ENCODE results near the gene CRHR1.

Gene CRHR1

DNA sequence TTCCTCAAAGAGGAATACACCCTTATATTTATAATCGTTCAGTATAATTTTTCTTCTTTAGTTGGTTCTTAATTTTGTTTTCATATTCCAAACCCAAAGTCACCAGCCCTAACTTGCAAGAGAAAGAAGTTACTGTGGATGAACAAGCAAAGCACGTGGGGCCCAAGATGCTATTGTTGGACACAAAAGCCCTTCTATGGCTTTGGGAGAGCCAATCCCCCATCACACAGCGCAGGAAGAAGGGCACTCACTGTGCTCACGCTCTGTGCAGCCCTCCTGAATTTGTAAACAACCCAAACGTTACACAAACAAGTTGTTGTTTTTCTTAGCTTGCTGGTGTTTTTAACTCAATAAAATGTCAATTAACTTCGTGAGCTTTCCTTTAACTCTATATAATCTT lies 83.1 kb downstream of the CRHR1 start:
- no peak for DNase-seq (ENCODE audit: low read depth in 2 of 2)

GRCh38 chr17:45867702-45868101 lies 83.6 kb downstream of the CRHR1 start:
- no peak for DNase-seq (ENCODE audit: low read depth in 2 of 2)

DNA sequence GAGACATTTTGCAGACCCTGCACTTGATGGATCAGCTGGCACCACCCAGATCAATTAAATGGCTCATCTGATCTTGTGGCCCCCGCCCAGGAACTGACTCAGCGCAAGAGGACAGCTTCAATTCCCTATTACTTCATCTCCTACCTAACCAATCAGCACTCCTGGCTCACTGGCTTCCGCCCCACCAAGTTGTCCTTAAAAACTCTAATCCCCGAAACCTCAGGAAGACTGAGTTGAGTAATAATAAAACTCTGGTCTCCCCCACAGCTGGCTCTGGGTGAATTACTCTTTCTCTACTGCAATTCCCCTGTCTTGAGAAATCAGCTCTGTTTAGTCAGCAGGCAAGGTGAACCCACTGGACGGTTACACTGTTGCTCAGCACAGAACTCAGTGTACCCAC lies 84.2 kb downstream of the CRHR1 start:
- DNase-seq (ENCODE audit: low read depth in 2 of 2), result no peak

GRCh38 chr17:45869676-45870341 lies 85.7 kb downstream of the CRHR1 start:
- DNase-seq (ENCODE audit: low read depth in 2 of 2), result no peak

DNA sequence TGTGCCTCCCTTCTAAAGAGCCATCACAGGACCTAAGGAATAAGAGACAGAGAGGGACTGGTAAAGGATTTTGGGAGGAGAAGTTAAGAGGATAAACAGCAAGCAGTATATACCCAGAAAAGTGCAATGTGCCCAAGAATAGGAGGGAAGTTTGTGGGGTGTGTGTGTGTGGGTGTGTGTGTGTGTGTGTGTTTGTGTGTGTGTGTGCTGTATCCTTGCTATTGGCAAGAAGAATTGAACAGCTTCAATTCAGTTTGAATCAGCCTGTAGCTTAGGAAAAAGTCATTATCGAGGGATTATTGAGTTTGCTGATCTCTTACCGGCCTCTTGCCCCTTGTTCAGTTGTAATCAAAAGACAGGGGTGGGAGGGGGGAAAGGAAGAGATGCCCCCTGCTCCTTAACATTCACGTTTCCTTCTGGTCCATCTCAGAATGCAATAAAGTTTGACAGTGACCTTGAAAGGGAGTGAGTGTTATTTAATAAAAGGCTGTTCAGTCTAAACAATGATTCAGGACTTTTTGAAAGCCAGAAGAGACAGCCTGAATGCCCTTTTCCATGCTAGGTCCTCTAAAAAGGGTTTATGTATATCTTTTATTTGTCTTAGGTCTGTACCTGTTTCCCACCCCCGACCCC lies 86.3 kb downstream of the CRHR1 start:
- no peak for DNase-seq (ENCODE audit: low read depth in 2 of 2)

DNA sequence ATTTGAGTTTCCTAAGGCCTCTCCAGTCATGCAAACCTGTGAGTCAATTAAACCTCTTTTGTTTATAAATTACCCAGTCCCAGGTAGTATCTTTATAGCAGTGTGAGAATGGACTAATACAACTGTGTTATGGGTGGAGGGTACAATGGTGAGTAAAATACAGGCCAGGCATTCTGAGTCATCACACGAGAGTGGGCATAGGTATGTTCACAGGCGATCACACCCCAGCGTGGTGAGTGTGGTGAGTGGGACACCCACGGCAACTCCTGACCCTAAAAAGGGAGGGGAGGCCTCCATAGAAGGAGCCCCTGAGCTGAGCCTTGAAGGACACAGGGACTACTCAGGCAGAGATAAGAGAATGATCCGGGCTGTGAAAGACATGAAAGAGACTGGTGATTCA lies 87.6 kb downstream of the CRHR1 start:
- no peak for DNase-seq (ENCODE audit: low read depth in 2 of 2)

GRCh38 chr17:45873728-45874127 lies 89.6 kb downstream of the CRHR1 start:
- DNase-seq (ENCODE audit: low read depth in 2 of 2), result no peak

DNA sequence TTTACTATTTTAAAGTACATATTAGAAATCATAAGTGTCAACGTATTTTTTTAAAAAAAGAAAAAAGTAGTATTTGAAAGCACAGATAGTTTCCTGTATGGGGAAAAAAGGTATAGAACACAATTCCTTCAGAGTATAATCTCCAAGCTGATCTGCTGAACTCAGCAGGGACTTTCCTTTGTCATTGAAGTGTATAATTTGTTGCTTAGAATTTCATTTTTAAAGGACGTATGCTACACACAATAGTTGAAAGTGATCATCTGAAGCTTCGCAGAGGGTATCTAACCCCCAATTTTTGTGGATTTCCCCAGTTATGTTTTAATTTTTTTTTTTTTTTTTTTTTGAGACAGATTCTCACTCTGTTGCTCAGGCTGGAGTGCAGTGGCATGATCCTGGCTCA lies 90.0 kb downstream of the CRHR1 start:
- no peak for DNase-seq (ENCODE audit: low read depth in 2 of 2)

DNA sequence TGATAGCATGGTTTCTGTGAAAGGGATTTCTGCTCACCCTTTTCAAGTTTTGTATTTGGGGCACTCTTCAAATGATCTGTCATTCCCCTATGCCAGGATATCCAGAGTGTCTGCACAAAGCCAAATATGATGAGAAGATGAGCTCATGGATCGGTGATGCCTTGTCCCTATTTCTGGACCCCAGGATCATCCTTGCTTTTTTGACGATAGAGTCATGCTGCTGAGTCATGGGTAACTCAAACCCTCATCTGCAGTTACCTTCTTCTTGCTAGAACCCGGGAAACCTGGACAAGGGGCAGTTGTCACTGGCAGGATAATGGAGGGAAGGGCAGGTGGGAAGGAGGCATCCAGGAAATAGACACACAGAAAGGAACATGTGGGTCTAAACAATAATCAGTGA lies 92.4 kb downstream of the CRHR1 start:
- DNase-seq (ENCODE audit: low read depth in 2 of 2), result no peak

DNA sequence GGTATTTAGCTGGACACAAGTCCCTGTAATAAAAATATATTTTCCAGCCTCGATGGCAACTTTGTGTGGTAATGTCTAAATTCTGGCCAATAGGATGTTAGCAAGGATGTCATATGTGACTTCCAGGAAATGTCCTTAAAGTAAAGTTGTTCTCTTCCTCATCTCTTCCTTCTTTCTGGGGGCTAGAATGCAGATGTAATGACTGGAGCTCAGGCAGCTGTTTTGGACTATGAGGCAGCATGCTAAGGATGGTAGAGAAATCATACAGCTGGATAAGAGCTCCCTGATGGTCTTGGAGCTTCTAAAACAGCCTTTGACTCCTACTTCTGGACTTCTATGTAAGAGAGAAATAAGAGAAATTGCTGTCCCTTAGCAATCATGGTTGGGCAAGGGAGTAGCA lies 93.3 kb downstream of the CRHR1 start:
- no peak for DNase-seq (ENCODE audit: low read depth in 2 of 2)

DNA sequence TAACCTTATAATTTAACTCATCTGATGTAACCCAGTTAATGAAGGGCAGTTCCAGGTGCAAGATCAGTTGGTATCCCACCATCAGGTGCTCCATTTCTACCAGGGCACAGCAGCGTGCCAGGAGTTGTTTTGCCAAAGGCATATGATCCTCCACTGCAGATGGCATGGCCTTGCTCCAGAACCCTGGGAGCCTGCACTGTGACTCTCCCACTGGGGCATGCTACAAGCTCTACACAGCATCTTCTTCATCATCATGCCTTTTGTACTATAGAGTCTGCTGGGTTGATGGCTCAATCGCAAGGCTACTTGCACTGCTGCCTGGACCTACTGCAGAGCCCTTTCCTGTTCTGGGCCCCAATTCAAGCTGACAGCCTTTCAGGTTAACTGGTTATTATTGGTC lies 98.9 kb downstream of the CRHR1 start:
- no peak for DNase-seq (ENCODE audit: low read depth in 2 of 2)
